IPS DF 4.7 (cell line): ENCODE data around the gene GADD45G.

Experiments used
- DNase-seq: peaks from one replicate; pipeline ENCODE4 v3.0.0-alpha.2; 2013; ENCODE audit warnings: low spot score; ENCODE audit errors: extremely low read depth

Gene GADD45G, protein sequence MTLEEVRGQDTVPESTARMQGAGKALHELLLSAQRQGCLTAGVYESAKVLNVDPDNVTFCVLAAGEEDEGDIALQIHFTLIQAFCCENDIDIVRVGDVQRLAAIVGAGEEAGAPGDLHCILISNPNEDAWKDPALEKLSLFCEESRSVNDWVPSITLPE

DNA sequence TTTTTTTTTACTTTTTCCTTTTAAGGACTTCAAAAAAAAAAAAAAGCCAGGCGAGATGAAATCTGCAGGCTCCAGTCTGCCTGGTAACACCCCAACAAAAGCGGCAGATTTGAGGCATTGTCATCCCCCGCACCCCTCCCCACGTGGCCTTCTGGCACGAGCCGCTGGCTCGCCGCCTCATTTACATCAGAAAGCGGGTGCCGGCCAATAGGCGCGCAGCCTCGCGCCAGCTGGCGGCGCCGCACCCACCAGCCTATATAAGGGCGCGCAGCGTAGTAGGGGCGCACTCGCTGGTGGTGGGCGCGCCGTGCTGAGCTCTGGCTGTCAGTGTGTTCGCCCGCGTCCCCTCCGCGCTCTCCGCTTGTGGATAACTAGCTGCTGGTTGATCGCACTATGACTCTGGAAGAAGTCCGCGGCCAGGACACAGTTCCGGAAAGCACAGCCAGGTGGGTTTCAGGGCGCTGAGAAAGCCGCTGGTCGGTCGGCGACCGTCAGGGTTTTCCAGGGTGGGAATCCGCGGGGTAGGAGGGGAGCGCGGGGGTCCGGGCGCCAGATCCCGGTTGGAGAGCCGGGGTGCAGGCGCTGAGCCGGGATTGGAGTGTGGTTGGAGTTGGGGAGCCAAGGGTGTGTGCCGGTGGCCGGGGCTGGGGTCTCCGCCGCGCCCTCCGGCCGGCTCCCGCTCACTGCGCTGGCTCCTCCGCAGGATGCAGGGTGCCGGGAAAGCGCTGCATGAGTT lies at the start of gene GADD45G:
Gene GADD45G, plus strand, starts transcription at position 284 of the 736 bp plus-strand sequence. Its CDS starts 110 bp downstream, at position 394.
- no peak for DNase-seq

DNA sequence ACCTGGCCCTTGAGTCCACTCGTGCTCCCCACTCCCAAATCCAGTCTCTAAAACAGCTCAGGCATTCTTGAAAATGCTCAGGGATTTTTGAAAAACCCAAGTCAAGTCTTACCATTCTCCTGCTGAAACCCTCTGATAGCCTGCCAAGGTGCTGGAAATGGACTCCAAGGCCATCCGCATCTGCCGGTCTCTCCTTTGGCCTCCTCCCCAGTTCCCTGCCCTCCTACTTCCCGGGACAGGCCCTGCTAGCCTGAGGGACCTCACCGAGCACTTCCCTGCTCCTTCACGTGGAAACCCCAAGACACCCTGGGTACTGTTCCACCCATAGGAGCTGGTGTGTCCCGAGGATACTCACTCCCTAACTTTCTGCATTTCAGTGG lies 49.8 kb upstream of the GADD45G start:
- no peak for DNase-seq

DNA sequence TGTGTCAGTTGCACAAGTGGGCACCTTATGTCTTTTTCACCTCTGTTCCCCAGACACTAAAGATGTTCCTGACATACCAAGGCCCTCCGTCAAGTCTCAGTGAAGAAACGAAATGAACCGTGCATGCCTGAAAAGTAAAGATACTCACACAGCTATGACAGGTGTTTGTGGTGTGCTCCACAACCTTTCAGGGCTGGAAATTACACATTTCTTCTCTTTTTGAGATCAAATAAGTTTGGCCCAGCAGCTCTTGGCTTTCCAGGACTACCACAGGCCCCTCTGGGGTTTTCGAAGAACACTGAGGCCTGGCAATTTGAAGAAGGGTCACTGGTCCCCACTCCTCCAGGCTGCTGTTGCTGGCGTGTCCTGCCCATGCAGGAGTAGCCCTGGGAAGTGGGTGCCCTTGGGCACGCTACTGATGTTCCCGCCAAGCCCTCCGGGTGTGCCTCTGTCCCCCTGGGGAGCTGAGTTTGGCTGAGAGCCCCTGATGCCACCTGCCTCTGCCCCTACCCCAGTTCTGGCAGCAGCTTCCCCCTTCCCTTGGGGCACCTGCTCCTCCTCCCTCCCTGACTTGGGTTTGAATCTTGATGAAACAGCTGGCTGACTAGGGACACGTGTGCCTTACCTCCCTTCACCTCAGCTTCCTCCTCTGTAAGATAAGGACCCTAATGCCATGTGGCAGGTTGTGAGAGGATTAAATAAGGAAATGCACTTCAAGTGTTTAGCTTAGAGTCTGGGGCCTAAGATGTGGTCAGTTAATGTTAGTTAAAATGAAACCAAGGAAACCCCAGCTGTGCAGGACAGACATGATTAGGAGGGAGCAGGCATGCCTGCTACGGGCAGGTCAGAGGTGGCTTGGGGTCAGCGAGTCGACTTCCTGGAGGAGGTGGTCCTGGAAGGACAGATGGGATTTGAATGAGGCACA lies 49.1 kb upstream of the GADD45G start:
- no peak for DNase-seq

DNA sequence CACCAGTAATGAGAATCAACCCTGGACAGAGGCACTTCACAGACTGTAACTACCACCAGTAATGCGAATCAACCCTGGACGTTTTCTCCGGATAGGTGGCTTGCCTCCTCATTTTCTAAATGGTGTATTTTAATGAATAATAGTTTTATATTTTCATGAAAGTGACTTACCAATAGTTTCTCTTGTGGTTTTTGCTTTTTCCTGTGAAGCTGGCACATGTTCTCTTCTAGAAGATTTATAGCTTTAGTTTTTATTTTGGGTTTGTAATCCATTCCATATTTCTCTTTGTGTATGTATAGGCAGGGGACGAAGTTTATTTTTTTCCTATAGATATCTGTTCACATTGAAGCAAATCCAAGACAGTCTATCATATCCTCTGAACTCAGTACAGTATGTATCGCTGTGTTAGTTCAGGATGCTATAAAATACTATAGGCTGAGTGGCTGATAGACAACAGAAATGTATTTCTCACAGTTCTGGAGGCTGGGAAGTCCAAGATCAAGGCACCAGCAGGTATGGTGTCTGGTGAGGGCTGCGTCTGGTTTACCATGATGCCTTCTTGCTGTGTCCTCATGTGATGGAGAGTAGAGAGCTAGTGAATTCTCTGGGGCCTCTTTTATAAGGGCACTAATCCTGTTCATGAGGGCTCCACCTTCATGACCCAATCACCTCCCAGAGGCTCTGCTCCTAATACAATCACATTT lies 46.5 kb upstream of the GADD45G start:
- no peak for DNase-seq

DNA sequence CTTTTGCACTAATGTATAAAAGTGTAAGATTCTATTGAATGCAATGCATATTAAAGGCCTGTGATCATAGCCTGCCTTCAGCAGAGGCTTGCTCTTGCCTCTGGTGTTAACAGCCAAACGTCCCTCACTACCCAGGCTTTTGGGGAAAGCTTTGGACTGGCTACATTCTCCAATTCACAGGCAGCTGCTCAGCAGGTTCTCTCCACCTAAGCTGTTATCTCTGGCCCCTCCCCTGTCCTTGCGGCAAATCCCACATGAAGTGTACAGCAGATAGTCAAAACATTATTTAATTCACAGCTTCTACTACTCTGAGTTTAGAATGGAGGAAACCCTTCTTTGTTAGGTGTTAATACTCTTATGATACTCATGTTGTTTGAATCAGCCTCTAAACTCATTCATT lies 45.9 kb upstream of the GADD45G start:
- DNase-seq: no peak

DNA sequence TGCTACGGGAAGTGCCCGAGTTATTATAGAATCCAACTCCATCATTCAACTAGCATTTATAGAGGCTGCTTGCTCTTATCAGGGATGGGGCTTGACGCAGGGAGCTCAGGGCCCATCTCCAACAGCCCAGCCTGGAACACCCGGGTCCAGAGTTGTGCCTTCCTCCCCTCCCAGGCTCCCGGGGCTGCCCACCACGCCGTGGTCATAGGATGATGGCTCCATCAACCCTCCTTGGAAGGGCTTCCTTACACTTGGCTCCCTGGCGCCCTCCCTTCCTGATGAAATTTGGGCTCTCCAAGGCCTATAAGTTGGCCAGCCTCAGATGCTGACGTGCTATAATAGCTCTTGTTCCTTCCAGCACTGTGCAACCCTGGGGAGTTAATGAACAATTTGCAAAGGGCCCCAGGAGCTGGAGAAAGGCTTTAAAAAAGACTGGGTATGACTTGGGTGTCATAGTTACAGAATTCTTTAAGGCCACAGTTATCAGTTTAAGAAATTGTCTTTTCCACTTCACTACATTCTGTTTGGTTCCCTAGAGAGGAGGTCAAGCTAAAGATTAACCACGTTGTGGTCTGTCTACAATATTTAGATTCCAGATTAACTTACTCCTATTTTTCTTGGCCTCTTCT lies 42.5 kb upstream of the GADD45G start:
- DNase-seq: no peak

DNA sequence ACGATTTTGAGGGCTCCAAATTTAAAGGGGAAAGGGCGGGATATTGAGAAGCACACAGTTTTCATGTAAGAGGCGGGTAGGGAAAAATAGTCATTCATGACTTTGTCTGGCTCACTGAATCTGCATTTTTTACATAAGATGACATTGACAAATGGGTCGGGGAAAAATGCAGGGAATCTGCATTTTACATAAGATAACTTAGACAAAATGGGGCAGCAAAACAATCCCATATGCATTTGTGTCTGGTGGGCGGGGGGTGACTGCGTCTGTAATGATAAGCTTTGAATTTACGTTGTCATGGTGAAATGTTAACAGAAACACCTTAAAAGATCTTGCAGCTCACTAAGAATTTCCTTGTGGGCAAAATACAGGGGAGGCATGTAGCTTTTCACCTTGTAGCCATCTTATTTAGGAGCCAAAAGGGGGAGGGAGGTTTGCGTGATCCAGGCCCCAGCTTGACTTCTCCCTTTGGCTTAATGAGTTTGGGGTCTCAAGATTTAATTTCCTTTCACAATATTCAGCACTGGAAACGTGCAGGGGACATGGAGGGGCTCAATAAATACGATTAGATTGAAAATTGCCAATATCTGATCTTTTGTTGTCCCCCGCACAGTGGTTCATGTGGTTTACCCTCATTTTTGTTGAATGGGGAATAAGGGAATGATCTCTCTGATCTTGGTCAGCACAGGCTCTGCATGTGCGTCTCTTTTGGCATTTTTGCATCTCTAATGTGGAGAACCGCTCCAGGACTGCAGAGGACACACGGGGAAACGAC lies 41.1 kb upstream of the GADD45G start:
- DNase-seq: no peak

DNA sequence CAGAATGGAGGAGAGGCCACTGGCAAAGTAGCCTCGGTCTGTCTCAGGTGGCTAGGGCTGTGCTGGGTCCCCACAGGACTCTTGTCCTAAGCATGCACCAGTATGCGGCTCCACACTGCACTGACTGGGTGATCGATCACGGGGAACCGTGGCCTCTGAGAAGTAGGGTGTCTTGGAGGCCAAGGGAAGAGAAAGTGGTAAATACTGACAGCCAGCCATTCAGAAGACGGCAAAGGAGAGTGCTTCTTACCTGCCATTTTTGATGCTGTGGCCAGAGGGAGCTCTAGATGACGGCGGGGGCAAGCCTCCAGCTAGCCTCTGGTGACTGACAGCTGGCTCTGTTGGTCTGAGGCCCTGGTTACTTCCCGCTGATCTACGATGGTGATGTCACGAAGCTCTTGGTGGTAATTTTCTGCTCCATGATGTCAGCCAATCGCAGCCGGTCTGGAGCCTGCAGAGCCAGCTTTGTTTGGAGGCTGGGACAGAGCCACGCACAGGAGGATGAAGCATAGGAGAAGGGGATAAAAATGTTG lies 40.4 kb upstream of the GADD45G start:
- DNase-seq: no peak

DNA sequence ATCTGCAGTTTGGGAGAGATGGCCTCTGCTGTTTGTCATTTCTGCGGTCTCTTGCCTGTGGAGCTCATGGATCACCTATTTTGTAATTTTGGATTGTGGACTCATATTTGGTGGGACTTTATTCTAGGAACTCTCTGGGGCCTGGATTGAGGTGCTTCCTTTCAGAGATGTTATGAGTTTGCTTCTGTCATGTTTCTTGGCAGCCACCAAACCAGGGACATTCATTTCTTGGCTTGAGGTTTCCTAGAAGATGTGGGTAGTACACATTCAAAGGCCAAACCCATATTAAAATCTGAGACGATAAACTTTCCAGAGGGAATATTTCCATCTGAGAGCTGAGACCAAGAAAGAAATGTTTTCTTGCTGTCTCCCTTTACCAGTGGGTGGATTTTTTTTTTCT lies 37.2 kb upstream of the GADD45G start:
- no peak for DNase-seq

DNA sequence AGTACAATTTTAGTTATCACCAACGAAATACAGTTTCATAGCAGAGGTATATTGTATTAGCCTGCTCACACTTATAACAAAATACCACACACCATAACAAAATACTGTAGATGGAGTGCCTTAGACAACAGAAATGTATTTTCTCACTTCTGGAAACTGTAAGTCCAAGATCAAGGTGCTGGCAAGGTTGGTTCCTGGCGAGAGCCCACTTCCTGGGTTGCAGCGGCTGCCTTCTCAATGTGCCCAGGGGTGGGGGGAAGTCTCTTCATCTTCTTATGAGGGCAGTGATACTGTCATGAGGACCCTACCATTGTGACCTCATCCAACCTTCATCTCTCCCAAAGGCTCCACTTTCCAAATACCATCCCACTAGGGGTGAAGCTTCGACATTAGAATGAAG lies 30.5 kb upstream of the GADD45G start:
- DNase-seq: no peak

DNA sequence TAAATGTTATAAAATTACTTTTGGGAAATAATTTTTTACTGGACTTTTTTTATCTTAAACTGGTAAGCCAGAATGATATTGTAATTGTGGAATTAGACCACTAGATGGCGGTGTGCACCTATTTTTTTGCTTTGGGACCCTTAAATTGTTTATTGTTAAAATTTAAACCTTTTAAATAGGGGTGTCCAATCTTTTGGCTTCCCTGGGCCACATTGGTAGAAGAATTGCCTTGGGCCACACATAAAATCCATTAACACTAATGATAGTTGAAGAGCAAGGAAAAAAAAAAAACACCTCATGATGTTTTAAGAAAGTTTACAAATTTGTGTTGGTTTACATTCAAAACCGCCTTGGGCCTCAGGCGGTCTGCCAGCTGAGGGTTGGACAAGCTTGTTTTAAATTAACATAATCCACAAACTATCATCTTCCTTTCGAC lies 28.4 kb upstream of the GADD45G start:
- no peak for DNase-seq

DNA sequence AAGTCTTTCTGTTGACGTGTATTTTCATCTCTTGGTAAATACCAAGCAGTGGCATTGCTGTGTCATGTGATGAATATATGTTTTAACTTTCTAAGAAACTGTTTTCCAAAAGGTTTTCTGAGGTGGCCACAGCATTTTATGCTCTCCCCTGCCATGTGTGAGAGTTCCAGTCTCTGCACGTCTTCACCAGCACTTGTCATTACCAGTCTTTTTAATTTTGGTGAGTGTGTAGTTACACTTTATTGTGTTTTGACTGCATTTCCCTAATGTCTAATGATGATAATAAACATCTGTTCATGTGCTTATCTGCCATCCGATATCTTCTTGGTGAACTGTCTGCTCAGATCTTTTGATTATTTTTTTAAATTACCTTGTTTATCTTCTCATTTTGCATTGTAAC lies 27.4 kb upstream of the GADD45G start:
- DNase-seq: no peak

DNA sequence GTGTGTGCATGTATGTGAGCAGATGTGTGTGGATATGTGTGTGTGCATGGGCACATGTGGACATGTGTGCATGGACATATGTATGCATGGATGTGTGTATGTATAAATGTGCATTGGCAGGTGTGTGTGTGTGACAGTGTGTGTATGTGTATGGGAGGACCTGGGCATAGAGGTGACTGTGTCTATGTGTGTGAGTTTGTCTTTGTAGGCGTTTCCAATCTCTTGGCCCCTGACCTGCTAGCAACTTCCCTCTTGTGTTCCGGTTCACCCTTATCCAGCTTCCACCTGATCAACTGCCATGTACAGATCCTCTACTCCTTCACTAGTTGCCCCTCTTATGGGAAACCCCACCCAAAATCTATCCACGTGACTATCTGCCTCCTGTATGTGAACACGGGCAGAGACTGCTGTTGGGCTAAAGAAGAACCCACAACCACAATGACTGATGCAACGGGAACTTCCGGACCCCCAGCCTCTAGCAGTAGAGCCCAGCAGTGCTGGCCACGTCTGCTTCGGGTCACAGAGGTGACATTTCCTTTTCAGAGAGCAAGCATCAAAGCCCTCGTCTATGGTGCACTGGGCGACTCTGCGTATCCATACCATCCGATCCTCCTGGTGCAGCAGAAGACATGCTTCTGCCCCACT lies 24.9 kb upstream of the GADD45G start:
- DNase-seq: no peak

DNA sequence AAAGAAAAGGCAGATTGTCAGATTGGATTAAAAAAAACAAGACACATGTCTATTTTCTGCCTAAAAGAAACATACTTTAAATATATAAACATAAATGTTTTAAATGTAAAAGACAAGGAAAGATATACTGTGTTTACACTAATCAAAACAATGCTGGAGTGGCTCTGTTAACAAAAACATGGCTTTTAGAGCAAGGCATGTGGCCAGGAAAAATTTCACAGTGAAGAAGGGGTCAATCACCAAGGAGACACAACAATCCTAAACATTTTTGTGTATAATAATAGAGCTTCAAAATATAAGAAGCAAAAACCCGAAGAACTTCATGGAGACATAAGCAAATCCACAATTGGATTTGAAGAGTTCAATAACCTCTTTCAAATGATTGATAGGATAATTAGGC lies 18.5 kb upstream of the GADD45G start:
- no peak for DNase-seq

DNA sequence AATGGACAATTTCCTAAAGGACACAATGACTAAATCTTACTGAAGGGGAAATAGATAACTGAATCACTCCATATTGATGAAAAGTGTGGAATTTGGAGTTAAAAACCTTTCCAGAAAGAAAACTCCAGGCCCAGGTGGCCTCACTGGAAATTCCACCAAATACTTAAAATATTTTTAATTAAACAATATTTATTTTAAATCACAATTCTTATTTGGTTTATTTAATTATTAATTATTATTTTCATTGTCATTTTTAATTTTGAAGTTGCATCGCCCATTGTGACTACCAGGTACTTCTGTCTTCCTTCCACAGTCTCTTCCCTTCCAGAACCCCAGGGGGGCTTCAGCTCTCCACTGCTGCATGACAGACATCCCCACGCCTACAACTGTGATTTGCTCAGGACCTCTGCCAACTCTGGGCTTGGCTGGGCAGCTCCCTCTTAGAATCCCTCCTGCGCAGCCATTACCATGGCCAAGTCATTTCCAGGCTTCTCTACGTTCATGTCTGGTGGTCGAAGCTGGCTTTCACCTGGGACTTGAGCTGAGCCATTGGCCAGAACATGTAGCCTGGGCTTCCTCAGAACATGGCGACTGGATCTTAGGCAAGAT lies 16.4 kb upstream of the GADD45G start:
- no peak for DNase-seq

DNA sequence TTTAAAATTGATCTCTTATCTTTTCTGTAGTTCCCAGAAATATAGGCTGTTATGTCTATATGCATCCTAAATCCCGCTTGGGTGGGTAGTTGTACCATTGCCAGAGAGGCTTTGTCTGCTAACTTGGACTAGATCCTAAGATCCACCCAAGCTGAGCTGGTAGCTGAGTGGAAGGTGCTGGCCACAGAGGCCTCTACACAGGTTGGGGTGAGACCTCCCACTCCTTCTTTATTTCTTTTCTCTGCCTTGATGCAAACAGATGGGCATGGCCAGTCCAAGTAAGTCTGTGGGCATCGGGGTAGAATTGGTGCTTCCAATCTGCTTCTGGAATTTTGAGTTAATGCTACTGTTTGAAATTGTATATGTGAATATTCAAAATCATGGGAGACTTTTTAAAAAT lies 14.4 kb upstream of the GADD45G start:
- DNase-seq: no peak

DNA sequence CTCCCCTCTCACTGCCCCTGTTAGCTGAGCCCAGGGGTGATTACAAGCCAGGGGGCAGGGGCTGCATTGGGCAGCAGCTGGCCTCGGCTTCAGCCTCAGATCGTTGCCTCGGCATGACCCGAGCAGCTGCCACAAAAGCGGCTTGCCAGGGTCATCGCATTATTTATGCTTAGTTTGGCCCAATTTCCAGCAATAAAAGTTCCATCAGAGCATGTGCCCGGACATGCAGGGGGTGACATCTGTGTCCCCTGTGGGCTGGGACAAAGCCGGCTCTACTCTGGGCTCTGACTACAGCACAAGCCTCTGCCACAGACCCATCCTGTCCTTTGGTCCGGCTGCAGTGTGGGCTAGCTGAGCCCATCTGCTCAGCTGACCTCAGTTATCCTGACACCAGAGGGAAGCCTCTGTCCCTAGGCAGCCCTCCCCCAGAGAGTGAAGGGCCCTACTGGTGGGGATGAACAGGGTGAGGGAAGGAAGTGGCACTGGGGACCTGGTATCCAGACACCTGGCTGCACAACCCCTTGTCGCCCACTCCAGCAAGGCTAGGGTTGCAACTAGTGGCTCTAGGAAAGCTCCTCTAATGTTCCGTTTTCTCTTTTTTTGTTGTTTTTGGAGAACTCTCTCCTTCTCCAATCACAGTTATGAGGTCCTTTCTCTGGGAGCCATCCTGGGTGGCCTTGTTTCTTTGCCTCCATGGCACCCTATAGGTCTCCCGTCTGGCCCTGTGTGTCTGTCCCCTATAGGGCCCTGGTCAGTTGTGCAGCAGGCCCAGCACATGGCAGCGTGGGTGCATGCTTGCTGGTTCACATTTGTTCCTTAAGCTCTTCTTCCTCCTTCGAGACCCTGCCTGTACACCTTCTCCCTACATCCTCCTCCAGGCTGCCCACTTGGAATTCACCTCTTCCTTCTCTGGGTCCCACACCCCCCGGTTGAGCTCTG lies 13.3 kb upstream of the GADD45G start:
- no peak for DNase-seq

DNA sequence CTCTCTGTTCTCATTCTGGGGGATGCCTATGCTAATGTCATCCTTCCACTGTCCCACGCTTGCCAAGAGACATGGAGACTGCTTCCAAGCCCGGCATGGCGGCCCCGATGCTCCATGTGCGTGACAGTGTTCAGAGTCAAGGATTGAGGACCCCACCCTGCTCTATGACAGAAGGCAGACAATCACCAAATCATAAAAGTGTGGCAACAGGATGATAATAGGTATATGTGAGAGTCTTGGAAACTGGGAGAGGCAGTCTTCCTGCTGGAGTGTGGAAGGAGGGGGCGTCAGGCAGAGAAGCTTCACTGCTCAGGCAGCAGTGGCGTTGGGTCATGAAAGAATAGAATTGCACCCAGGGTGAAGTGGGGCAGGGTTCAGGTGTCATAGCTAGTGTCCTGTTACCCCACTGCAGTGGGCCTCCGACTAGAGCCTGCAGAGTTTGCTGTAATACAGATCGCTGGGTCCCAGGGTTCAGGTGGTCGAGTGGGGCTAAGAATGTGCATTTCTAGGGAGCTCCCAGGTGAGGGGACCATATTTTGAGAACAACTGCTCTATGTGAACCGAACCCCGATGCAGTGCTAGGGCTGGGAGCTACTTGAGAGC lies 12.5 kb upstream of the GADD45G start:
- no peak for DNase-seq
